H1 (cell line): ENCODE results near the gene KCNH5. TPM values are rescaled to one million over a fixed set of nuclear protein-coding genes. Genes with fewer than 3 reads are reported as not detected.

Experiments used
- CTCF ChIA-PET: fragments of 300-600 bp; sonication (Branson Sonifier 250); formaldehyde crosslinking; loops from one replicate; lab custom pipeline; 2021; ENCODE audit not compliant: partially characterized antibody; lab: Charles Lee
- POLR2A ChIA-PET: fragments of 300-600 bp; sonication (Branson Sonifier 250); formaldehyde crosslinking; loops from one replicate; lab custom pipeline; 2021; ENCODE audit warnings: inconsistent platforms; ENCODE audit not compliant: partially characterized antibody; lab: Charles Lee
- DNase-seq, 2 experiments: peaks; one replicate each; pipeline versions ENCODE4 v3.0.0 to v3.0.0-alpha.2; 2010 to 2022; ENCODE audit warnings: low spot score in 2 of 2, low read depth in 1 of 2, mixed read lengths in 1 of 2
- FAIRE-seq: peaks from 2 replicates; lab custom pipeline; 2011; peaks lifted over from hg19 to GRCh38; lab: Jason Lieb, UNC
- H2AFZ ChIP-seq: 2 replicates; pipeline ENCODE4 v1.8.1; 2012; ENCODE audit warnings: low read length, inconsistent platforms
- H2AK5ac ChIP-seq: 2 replicates; pipeline ENCODE4 v1.6.1; 2013; ENCODE audit warnings: low read depth, low read length
- H2BK120ac ChIP-seq: replicated peaks from 2 replicates; pipeline ENCODE3; 2013; ENCODE audit warnings: low read depth, low read length, inconsistent platforms
- H2BK12ac ChIP-seq: 2 replicates; pipeline ENCODE4 v1.6.1; 2013; ENCODE audit warnings: low read depth, low read length
- H2BK15ac ChIP-seq: 2 replicates; pipeline ENCODE4 v1.6.1; 2013; ENCODE audit warnings: low read length
- H2BK20ac ChIP-seq: 2 replicates; pipeline ENCODE4 v1.6.1; 2013; ENCODE audit warnings: low read length
- H2BK5ac ChIP-seq: 2 replicates; pipeline ENCODE4 v1.6.1; 2013; ENCODE audit warnings: low read depth, low read length
- H3K14ac ChIP-seq: 2 replicates; pipeline ENCODE4 v1.6.1; 2013; ENCODE audit warnings: inconsistent platforms; ENCODE audit not compliant: insufficient read length
- H3K18ac ChIP-seq: 2 replicates; pipeline ENCODE4 v1.6.1; 2013; ENCODE audit warnings: low read length; ENCODE audit errors: extremely low read depth
- H3K23ac ChIP-seq: 2 replicates; pipeline ENCODE4 v1.6.1; 2013; ENCODE audit warnings: inconsistent platforms; ENCODE audit not compliant: insufficient read length
- H3K23me2 ChIP-seq: 2 replicates; pipeline ENCODE4 v1.6.1; 2013; ENCODE audit warnings: low read depth, low read length
- H3K27ac ChIP-seq: 2 replicates; pipeline ENCODE4 v1.6.1; 2011; ENCODE audit warnings: low read depth, low read length, inconsistent platforms
- H3K27me3 ChIP-seq, 4 experiments: replicated peaks in 1 of 4; 1 replicate in 1 of 4; 2 replicates in 3 of 4; pipeline versions ENCODE4 v1.6.1 to v1.8.1; 2011 to 2013; ENCODE audit warnings: low read length in 3 of 4, mild to moderate bottlenecking in 3 of 4, inconsistent platforms in 2 of 4, mixed read lengths in 2 of 4, moderate library complexity in 1 of 4; ENCODE audit not compliant: control insufficient read depth in 3 of 4, insufficient read depth in 3 of 4; ENCODE audit errors: extremely low read depth in 1 of 4
- H3K36me3 ChIP-seq, 4 experiments: 2 replicates each; pipeline versions ENCODE4 v1.6.1 to v1.8.1; 2011 to 2013; ENCODE audit warnings: mild to moderate bottlenecking in 4 of 4, low read length in 3 of 4, moderate library complexity in 2 of 4, control low read depth in 1 of 4, inconsistent platforms in 1 of 4; ENCODE audit not compliant: insufficient read depth in 4 of 4, control insufficient read depth in 2 of 4
- H3K4ac ChIP-seq: replicated peaks from 2 replicates; pipeline ENCODE3; 2013; ENCODE audit warnings: low read length, low read depth, mixed read lengths, inconsistent platforms; ENCODE audit not compliant: insufficient read length
- H3K4me1 ChIP-seq, 4 experiments: replicated peaks in 1 of 4; 1 replicate in 1 of 4; 2 replicates in 3 of 4; pipeline versions ENCODE4 v1.6.1 to v1.8.1; 2011 to 2013; ENCODE audit warnings: low read length in 3 of 4, inconsistent platforms in 2 of 4, mixed read lengths in 1 of 4; ENCODE audit not compliant: insufficient read depth in 4 of 4, control insufficient read depth in 3 of 4
- H3K4me2 ChIP-seq, 2 experiments: 2 replicates each; pipeline versions ENCODE4 v1.6.1 to v1.8.1; 2011 to 2013; ENCODE audit warnings: low read depth in 2 of 2, low read length in 2 of 2, control low read depth in 1 of 2, inconsistent platforms in 1 of 2, mild to moderate bottlenecking in 1 of 2; ENCODE audit not compliant: insufficient read depth in 1 of 2
- H3K4me3 ChIP-seq, 4 experiments: fragments of 200-600, 300-600 bp in 1 of 4; sonication (generic), shearing (Covaris generic), sonication (Bioruptor Twin) in 1 of 4; 2 replicates each; pipeline versions ENCODE4 v1.5.1 to v1.8.1; 2011 to 2016; ENCODE audit warnings: low read length in 4 of 4, low read depth in 3 of 4, control low read depth in 2 of 4, inconsistent platforms in 2 of 4, mild to moderate bottlenecking in 2 of 4, mixed read lengths in 1 of 4, moderate library complexity in 1 of 4; ENCODE audit not compliant: insufficient read depth in 2 of 4; ENCODE audit errors: extremely low read depth in 1 of 4
- H3K56ac ChIP-seq: replicated peaks from 2 replicates; pipeline ENCODE3; 2013; ENCODE audit warnings: low read depth, mild to moderate bottlenecking, mixed read lengths, low read length, inconsistent platforms; ENCODE audit not compliant: insufficient read length
- H3K79me1 ChIP-seq: 2 replicates; pipeline ENCODE4 v1.6.1; 2013; ENCODE audit warnings: low read depth, low read length, control low read depth
- H3K79me2 ChIP-seq, 2 experiments: 2 replicates each; pipeline versions ENCODE4 v1.6.1 to v1.8.1; 2012 to 2013; ENCODE audit warnings: low read length in 2 of 2, mild to moderate bottlenecking in 2 of 2, inconsistent platforms in 1 of 2; ENCODE audit not compliant: insufficient read depth in 2 of 2, control insufficient read depth in 1 of 2
- H3K9ac ChIP-seq, 4 experiments: replicated peaks in 1 of 4; 1 replicate in 1 of 4; 2 replicates in 3 of 4; pipeline versions ENCODE4 v1.6.1 to v1.8.1; 2011 to 2013; ENCODE audit warnings: low read depth in 3 of 4, low read length in 3 of 4, control low read depth in 2 of 4, mild to moderate bottlenecking in 2 of 4, moderate library complexity in 2 of 4, inconsistent platforms in 1 of 4; ENCODE audit errors: extremely low read depth in 1 of 4
- H3K9me3 ChIP-seq, 2 experiments: 2 replicates each; pipeline versions ENCODE4 v1.6.1 to v1.8.1; 2012 to 2013; ENCODE audit warnings: mild to moderate bottlenecking in 2 of 2, moderate library complexity in 2 of 2, control low read depth in 1 of 2, inconsistent platforms in 1 of 2, low read depth in 1 of 2, low read length in 1 of 2, mixed read lengths in 1 of 2; ENCODE audit not compliant: insufficient read depth in 2 of 2
- H4K20me1 ChIP-seq, 2 experiments: replicated peaks in 1 of 2; 2 replicates each; pipeline versions ENCODE3 to v1.8.1; 2011 to 2013; ENCODE audit warnings: inconsistent platforms in 2 of 2, low read length in 2 of 2, mild to moderate bottlenecking in 1 of 2; ENCODE audit not compliant: insufficient read depth in 2 of 2, control insufficient read depth in 1 of 2
- H4K5ac ChIP-seq: 2 replicates; pipeline ENCODE4 v1.6.1; 2013; ENCODE audit warnings: low read length, low read depth, mixed read lengths, inconsistent platforms; ENCODE audit not compliant: insufficient read length
- H4K8ac ChIP-seq: 2 replicates; pipeline ENCODE4 v1.8.0; 2013; ENCODE audit warnings: mild to moderate bottlenecking, moderate library complexity, low read length, inconsistent platforms; ENCODE audit not compliant: insufficient read depth; ENCODE audit errors: extremely low read depth
- H4K91ac ChIP-seq: replicated peaks from 2 replicates; pipeline ENCODE3; 2013; ENCODE audit warnings: low read length, mixed read lengths, inconsistent platforms; ENCODE audit not compliant: insufficient read length
- ATF3 ChIP-seq: IDR thresholded peaks from 2 replicates; pipeline ENCODE4 v1.6.1; 2011; ENCODE audit warnings: low read depth, mild to moderate bottlenecking, low read length; ENCODE audit not compliant: insufficient read depth
- CEBPB ChIP-seq: IDR thresholded peaks from 2 replicates; pipeline ENCODE4 v1.6.1; 2012; ENCODE audit warnings: low read depth, low read length
- RAD21 ChIP-seq, 2 experiments: IDR thresholded peaks in 1 of 2; conservative IDR thresholded peaks in 1 of 2; 2 replicates each; pipeline ENCODE4 v1.6.1; 2011; ENCODE audit warnings: low read depth in 2 of 2, low read length in 2 of 2, improper control_type of control experiment in 1 of 2, inconsistent platforms in 1 of 2, mild to moderate bottlenecking in 1 of 2, moderate library complexity in 1 of 2
- RNF2 ChIP-seq: fragments of 200-900, 300-1000 bp; sonication (generic); IDR thresholded peaks from 2 replicates; pipeline ENCODE4 v1.7.1; 2016; ENCODE audit warnings: borderline replicate concordance, low read depth, mild to moderate bottlenecking, antibody characterized with exemption, low read length; ENCODE audit not compliant: poor library complexity, severe bottlenecking; ENCODE audit errors: missing control alignments
- SIRT6 ChIP-seq: IDR thresholded peaks from one replicate; pipeline ENCODE4 v1.7.1; 2012; ENCODE audit warnings: low read length, inconsistent platforms
- SP1 ChIP-seq: IDR thresholded peaks from 2 replicates; pipeline ENCODE4 v1.6.1; 2011; ENCODE audit warnings: low read depth, low read length
- SP2 ChIP-seq: IDR thresholded peaks from 2 replicates; pipeline ENCODE4 v1.6.1; 2012; ENCODE audit warnings: mild to moderate bottlenecking, low read length, inconsistent platforms
- SRF ChIP-seq: IDR thresholded peaks from 2 replicates; pipeline ENCODE4 v1.6.1; 2011; ENCODE audit warnings: mild to moderate bottlenecking, low read depth, low read length, moderate library complexity
- YY1 ChIP-seq: IDR thresholded peaks from 2 replicates; pipeline ENCODE4 v1.6.1; 2011; ENCODE audit warnings: low read depth, mild to moderate bottlenecking, low read length
- WGBS, 2 experiments: shearing (Covaris generic) in 1 of 2; methylation state at CpG; one replicate each; pipeline versions ENCODE4 v1.1.6 to v1.1.7; 2013 to 2015; ENCODE audit warnings: low lambda C conversion rate in 2 of 2, mixed read lengths in 2 of 2, inconsistent platforms in 1 of 2, low coverage in 1 of 2, missing lambda C conversion rate in 1 of 2; ENCODE audit not compliant: insufficient replicate concordance in 2 of 2, insufficient coverage in 1 of 2, insufficient read length in 1 of 2; ENCODE audit errors: extremely low coverage in 1 of 2, missing lambda C conversion rate in 1 of 2; 5-methylcytosine and 5-hydroxymethylcytosine counted together
- polyA plus RNA-seq, 7 experiments: library from polyadenylated mRNA; depleted of rRNA in 3 of 7; stranded (reverse) in 5 of 7; unstranded in 2 of 7; fragments of >200 nt in 5 of 7; fragments of 200-250 nt in 2 of 7; gene quantifications; 1 replicate in 5 of 7; 2 replicates in 1 of 7; 4 replicates in 1 of 7; pipeline versions ENCODE4 v1.2.1 to v1.2.3, GENCODE V29; 2011 to 2013; ENCODE audit warnings: missing spikeins in 2 of 7, mixed read lengths in 2 of 7
- total RNA-seq: library from RNA; stranded (reverse); fragmentation: NEBNext Ultra II Directional; extraction: Animal tissue kit (Norgen Biotek cat#: 25700); gene quantifications from 2 replicates; pipeline ENCODE4 v1.2.1, GENCODE V29; 2021

Gene KCNH5
- total and polyA plus RNA-seq, 2 of the 8 experiments (the other 6 are each of a cell fraction or from before 2014, with no cell fraction given), result 0.24 to 0.50 TPM

- Histone ChIP-seq H2BK120ac (no peak overlapping the region), H2BK5ac (no peak overlapping the region), H3K4me1 (no peaks in the 10 kb centered on the region), H3K27me3 (no peaks in the 10 kb centered on the region), H4K8ac (no peak overlapping the region), H3K23ac (no peak overlapping the region), H3K18ac (no peak overlapping the region), H2AFZ (no peak overlapping the region), H2AK5ac (no peak overlapping the region), H3K23me2 (no peaks in the 10 kb centered on the region), H3K56ac (no peak overlapping the region), H3K9me3 (no peaks in the 10 kb centered on the region), H3K4me2 (no peak overlapping the region), H4K91ac (no peak overlapping the region), H3K9ac (no peak overlapping the region), H4K20me1 (no peaks in the 10 kb centered on the region), H3K27ac (no peak overlapping the region), H2BK12ac (no peak overlapping the region), H4K5ac (no peak overlapping the region), H3K79me2 (no peaks in the 10 kb centered on the region), H3K79me1 (no peaks in the 10 kb centered on the region), H3K14ac (no peak overlapping the region), H3K4me3 (no peak overlapping the region), H2BK15ac (no peak overlapping the region), H3K4ac (no peak overlapping the region), H3K36me3 (no peaks in the 10 kb centered on the region), H2BK20ac (no peak overlapping the region)
- ChIA-PET CTCF (no interaction called here), POLR2A (no interaction called here)
- WGBS, 2 experiments, result 94% methylated on average over 2 of the region's 2 CpGs; no CpG with 5 or more reads in 1 of the 2 experiments
- no peak for FAIRE-seq
- no peak for DNase-seq
- no peak for TF ChIP-seq SP2
- TF ChIP-seq SP1, result no peak
- TF ChIP-seq RNF2, result no peak
- no peak for TF ChIP-seq YY1
- no peak for TF ChIP-seq CEBPB
- TF ChIP-seq RAD21 (IDR thresholded peaks at IDR 0.05 in 1 of 2, conservative IDR thresholded peaks at IDR 0.05 in 1 of 2; ENCODE audit: low read depth in 2 of 2, low read length in 2 of 2), result no peak
- no peak for TF ChIP-seq SRF
- no peak for TF ChIP-seq ATF3
- TF ChIP-seq SIRT6, result no peak
Measured at GRCh38 chr14:62947301-62947700, 98.0 kb downstream of the KCNH5 start.
